GM19452 (cell line): ENCODE data around the gene STX12.
"Not testable (repeated sequence)": the region's sequence is repeated elsewhere in the genome, so short reads cannot be mapped to it uniquely, and the experiment has no call there.

ENCODE experiments used
- ATAC-seq: cut with Tn5 transposase; IDR thresholded peaks from one replicate; pipeline ENCODE4 v1.9.1; 2021; ENCODE audit not compliant: unreplicated experiment

The STX12 gene

DNA sequence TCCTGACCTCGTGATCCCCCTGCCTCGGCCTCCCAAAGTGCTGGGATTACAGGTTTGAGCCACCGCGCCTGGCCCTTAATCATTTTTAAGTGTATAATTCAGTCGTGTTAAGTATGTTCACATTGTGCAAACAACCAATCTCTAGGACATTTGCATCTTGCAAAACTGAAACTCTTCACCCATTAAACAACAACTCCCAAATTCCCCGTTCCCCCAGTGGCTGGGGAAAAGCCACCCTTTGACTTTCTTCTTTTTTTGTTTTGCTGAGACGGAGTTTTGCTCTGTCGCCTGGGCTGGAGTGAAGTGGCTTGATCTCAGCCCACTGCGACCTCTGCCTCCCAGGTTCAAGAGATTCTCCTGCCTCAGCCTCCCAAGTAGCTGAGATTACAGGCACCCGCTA lies 92.8 kb downstream of the STX12 start:
- no peak for ATAC-seq

DNA sequence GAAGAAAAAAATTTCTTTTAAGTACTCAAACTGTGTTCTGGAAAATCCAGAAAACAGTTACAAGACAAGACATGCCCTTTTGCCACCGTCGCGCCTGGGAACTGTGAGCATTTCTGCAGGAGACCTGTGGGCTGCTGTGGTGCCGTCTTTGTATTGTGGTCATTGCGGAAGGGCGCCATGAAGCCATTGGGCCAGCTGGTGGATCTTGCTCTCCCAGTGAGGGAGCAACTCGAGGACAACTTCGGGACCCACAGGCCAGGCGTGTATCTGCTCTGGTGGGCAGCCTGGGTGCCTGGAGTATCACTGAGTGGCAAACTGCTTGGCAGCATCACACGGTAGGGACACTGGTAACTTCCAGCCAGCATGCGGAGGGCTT lies 95.5 kb downstream of the STX12 start:
- ATAC-seq, result no peak

GRCh38 chr1:27868932-27869718 lies 96.1 kb downstream of the STX12 start:
- ATAC-seq, result peak; percentile 49

DNA sequence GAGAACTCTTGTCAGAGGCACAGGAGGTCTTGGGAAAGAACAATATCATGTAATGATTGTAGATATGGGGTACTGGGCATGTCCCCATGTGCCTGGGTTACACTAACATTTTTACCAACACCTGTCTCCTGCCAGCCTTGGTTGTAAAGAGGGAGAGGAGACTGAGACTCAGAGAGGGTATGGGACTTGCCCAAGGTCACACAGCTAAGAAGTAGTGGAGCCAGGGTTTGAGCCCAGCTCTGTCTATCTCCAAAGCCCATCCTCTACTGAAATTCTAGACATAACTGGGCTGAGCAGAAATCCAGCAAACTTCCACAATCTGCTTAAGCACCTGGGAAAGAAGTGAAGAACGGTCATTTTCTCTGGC lies 96.7 kb downstream of the STX12 start:
- no peak for ATAC-seq

GRCh38 chr1:27871076-27871475 lies 98.1 kb downstream of the STX12 start:
- not testable (repeated sequence) for ATAC-seq

GRCh38 chr1:27872059-27872801 lies 99.2 kb downstream of the STX12 start, which contains the start of gene THEMIS2:
TSS of gene THEMIS2 (plus strand) at chr1:27872544. CDS start at chr1:27872572, 28 bp downstream.
- ATAC-seq, result no peak

GRCh38 chr1:27872802-27873551 lies 100.0 kb downstream of the STX12 start:
- no peak for ATAC-seq

DNA sequence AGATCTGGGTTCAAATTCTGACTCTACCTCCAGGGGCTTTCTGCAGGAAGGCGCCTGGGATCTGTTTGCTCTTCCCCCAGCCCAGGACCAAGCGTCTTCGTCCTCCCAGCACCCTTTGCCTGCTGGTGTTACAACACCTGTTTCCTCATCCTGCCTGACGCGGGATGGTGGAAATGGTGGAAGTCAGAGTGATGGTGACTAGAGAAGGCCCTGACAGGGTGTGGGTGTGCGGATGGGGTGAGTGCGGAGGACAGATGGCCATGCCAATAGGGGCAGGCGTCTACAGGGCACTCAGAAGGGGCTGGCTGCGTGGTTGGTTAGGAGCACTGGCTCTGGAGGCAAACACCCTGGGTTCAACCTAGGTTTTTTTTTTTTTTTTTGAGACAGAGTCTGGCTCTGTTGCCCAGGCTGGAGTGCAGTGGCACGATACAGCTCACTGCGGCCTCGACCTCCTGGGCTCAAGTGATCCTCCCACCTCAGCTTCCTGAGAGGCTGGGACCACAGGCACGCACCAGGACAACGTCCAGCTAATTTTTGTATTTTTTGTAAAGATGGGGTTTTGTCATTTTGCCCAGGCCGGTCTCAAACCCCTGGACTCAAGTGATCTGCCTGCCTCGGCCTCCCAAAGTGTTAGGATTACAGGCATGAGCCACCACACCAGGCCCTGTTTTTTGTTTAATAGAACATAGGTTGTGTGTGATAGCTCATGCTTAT lies 100.8 kb downstream of the STX12 start:
- ATAC-seq, result no peak
